AG09309 (cell line): Measurements from ENCODE around the gene SPZ1.
A peak's percentile ranks its signal among the peaks of the same experiment; 100 is the strongest.

Source experiments
- DNase-seq: peaks from one replicate; pipeline ENCODE4 v3.0.0-alpha.2; 2010; ENCODE audit warnings: low read depth
- H3K4me3 ChIP-seq: 2 replicates; pipeline ENCODE4 v1.5.1; 2011; ENCODE audit warnings: mild to moderate bottlenecking, low read depth, low read length, moderate library complexity; ENCODE audit not compliant: control insufficient read depth
- TF ChIP-seq, protein P1 (sequence below): IDR thresholded peaks from 2 replicates; pipeline ENCODE4 v1.5.1; 2011; ENCODE audit warnings: mild to moderate bottlenecking, low read depth, low read length, inconsistent platforms; ENCODE audit not compliant: insufficient read depth, control insufficient read depth; ENCODE audit errors: missing control alignments

The SPZ1 gene

DNA sequence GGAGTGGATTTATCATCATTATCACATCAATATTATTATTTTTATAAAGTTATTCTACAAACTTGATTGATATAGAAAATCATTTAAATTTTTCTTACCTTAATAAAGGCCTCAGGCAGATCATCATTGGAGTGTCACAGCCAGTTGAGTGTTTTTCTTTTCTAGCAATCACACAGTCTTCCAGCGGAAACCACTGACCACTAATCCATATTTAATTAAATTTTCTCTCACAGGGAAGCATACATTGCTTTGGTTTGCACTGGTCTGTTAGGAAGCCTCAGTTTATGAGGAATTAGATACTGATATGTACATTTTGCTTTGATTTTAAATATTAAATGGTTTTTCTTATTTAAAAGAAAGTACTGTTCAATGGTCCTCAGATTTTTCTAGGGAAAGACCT lies 6.7 kb downstream of the SPZ1 start:
- TF ChIP-seq, protein P1, sequence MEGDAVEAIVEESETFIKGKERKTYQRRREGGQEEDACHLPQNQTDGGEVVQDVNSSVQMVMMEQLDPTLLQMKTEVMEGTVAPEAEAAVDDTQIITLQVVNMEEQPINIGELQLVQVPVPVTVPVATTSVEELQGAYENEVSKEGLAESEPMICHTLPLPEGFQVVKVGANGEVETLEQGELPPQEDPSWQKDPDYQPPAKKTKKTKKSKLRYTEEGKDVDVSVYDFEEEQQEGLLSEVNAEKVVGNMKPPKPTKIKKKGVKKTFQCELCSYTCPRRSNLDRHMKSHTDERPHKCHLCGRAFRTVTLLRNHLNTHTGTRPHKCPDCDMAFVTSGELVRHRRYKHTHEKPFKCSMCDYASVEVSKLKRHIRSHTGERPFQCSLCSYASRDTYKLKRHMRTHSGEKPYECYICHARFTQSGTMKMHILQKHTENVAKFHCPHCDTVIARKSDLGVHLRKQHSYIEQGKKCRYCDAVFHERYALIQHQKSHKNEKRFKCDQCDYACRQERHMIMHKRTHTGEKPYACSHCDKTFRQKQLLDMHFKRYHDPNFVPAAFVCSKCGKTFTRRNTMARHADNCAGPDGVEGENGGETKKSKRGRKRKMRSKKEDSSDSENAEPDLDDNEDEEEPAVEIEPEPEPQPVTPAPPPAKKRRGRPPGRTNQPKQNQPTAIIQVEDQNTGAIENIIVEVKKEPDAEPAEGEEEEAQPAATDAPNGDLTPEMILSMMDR: no peak
- DNase-seq: no peak
- H3K4me3 ChIP-seq: no peak overlapping the region

DNA sequence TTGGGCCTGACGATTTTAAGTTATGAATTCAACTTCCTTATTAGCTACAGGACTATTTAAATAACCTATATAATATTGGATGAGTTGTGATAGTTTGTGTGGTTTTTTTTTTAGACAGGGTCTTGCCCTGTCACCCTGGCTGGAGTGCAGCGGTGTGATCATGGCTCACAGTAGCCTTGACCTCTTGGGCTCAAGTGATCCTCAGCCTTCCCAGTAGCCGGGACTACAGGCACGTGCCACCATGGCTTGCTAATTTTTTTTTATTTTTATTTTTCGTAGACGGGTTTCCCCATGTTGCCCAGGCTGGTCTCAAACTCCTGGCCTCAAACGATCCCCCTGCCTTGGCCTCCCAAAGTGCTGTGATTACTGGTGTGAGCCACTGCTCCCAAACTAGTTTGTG lies 17.6 kb downstream of the SPZ1 start:
- TF ChIP-seq, protein P1: no peak
- H3K4me3 ChIP-seq: no peak overlapping the region
- DNase-seq: no peak

DNA sequence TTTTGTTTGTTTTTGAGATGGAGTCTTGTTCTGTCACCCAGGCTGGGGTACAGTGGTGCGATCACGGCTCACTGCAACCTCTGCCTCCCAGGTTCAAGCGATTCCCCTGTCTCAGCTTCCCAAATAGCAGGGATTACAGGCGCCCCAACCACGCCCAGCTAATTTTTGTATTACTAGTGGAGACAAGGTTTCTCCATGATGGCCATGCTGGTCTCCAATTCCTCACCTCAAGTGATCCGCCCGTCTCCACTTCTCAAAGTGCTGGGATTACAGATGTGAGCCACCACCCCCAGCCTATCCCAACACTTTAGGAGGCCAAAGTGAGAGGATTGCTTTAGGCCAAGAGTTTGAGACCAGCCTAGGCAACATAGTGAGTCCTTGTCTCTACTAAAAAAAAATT lies 19.3 kb downstream of the SPZ1 start:
- no peak for DNase-seq
- no peak overlapping the region for H3K4me3 ChIP-seq
- TF ChIP-seq, protein P1: no peak

DNA sequence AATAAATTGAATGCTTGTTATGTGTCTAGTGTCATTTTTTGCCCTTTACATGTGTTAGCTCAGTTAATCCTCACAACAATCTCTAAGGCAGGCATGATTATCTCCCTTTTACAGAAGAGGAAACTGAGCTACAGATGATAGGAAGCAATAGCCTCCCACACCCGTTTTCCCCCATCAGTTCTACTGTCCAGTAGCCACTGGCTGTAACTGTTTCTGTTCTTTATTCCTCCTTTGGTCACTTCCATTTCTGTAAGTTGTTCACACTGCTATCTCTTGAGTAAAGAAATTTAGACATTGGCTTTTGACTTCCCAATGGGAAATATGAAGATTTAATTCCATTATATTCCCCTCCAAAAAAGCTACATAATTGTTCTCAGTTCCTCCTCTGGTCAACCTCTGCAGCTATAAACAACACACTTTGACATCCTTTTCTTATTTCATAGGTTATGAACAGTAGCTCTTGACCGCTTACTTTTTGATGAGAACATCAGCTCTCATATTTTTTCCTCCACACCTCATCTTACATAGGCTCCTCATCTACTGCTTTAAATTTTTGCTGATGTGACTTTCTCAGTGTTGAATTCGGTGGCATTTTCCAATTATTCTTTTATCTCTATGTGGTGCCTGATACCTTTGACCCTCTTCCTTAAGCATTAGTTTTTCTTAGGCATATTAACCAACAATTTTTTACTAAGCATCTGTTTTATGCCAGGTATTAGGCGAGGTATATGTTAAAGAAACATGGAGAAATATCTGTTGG lies 21.4 kb downstream of the SPZ1 start:
- H3K4me3 ChIP-seq: no peak overlapping the region
- DNase-seq: no peak
- TF ChIP-seq, protein P1: no peak

DNA sequence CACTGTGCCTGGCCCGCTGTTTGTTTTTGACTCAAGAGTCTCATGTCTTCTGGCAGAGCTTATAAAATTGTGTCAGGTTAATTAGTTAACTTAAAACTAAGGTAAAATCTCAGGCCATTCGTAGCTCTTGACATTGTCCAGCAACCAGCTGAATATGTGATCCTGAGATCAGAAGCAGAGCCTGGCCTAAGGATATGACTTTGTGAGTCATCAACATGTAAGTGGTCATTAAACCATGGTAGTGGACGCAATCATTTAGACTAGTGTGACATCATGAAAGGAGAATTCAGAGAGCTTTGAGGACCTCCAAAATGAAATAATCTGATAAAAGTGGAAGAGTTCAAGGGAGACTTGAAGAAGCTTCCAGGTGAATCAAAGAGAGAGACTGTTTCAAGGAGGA lies 23.3 kb downstream of the SPZ1 start:
- TF ChIP-seq, protein P1: no peak
- no peak for DNase-seq
- H3K4me3 ChIP-seq: no peak overlapping the region

DNA sequence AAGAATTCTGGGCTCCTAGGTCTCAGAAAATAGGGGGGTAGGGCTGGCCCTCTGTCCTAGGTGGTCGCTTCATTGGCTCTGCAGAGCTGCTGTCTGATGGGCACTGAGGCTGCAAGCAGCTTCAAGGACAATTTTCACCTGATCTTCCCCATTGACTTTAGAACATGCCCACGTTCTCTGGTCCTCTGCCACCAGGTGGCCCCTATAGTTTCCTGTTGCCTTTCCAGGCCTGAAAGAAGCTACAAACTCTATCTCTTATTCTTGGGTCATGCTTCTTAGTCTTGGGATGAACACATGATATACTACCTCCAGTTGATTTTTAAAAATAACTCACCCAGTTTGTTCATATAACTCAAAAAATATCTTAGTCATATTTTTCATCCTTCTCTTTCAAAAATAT lies 26.3 kb downstream of the SPZ1 start:
- H3K4me3 ChIP-seq: no peak overlapping the region
- no peak for DNase-seq
- TF ChIP-seq, protein P1: peak; percentile 35
